Measurements from ENCODE around the gene CH25H. TPM values are rescaled to one million over a fixed set of nuclear protein-coding genes. Genes with fewer than 3 reads are reported as not detected.

CH25H gene
- total RNA-seq, 1 donor from 2014 or later: not detected

GRCh38 chr10:89210794-89211425 is 3.8 kb upstream of the CH25H start:
- Mint-ChIP-seq H3K27me3 (ENCODE audit: insufficient read depth, low read depth) (peaks cover 21% of the 10 kb centered on the region), H3K4me1 (peaks cover 7% of the 10 kb centered on the region), H3K27ac (no peak overlapping the region), H3K4me3 (no peak overlapping the region), H3K36me3 (no peaks in the 10 kb centered on the region), H3K9me3 (no peaks in the 10 kb centered on the region)
- Histone ChIP-seq H3F3A (ENCODE audit: low read depth) (peaks cover 6% of the 10 kb centered on the region), H3K4me1 (peaks cover 9% of the 10 kb centered on the region), H3K4me3 (no peak overlapping the region), H3K36me3 (no peaks in the 10 kb centered on the region), H3K9ac (no peak overlapping the region), H3K4me2 (no peak overlapping the region), H3K27ac (no peak overlapping the region), H3K9me3 (ENCODE audit: low read depth) (no peaks in the 10 kb centered on the region), H2AFZ (replicated peaks) (no peak overlapping the region), H4K20me1 (ENCODE audit: low read depth) (no peaks in the 10 kb centered on the region), H3K79me2 (ENCODE audit: low read depth) (no peaks in the 10 kb centered on the region), H3K27me3 (peaks cover 54% of the 10 kb centered on the region)
- TF ChIP-seq CTCF (IDR thresholded peaks at IDR 0.05) (no peak), EZH2phosphoT487 (IDR thresholded peaks at IDR 0.05) (no peak), EZH2 (IDR thresholded peaks at IDR 0.05) (no peak)
- no peak for DNase-seq (ENCODE audit: low spot score)

- DNase-seq (ENCODE audit: low spot score): no peak
- Histone ChIP-seq H4K20me1 (ENCODE audit: low read depth) (no peaks in the 10 kb centered on the region), H3K79me2 (ENCODE audit: low read depth) (no peaks in the 10 kb centered on the region), H3K27me3 (peaks cover 66% of the 10 kb centered on the region), H3K27ac (no peak overlapping the region), H3K4me2 (no peak overlapping the region), H3K9me3 (ENCODE audit: low read depth) (no peaks in the 10 kb centered on the region), H3K9ac (no peak overlapping the region), H3K4me3 (no peak overlapping the region), H3F3A (ENCODE audit: low read depth) (peaks cover 6% of the 10 kb centered on the region), H3K36me3 (no peaks in the 10 kb centered on the region), H2AFZ (replicated peaks) (no peak overlapping the region), H3K4me1 (peaks cover 9% of the 10 kb centered on the region)
- peak overlapping the region; percentile 59 for H3K4me3 Mint-ChIP-seq
- peaks cover 25% of the 10 kb centered on the region for H3K27me3 Mint-ChIP-seq (ENCODE audit: insufficient read depth, low read depth)
- peaks cover 7% of the 10 kb centered on the region for H3K4me1 Mint-ChIP-seq
- no peaks in the 10 kb centered on the region for H3K36me3 Mint-ChIP-seq
- H3K9me3 Mint-ChIP-seq: no peaks in the 10 kb centered on the region
- H3K27ac Mint-ChIP-seq: no peak overlapping the region
- TF ChIP-seq EZH2 (IDR thresholded peaks at IDR 0.05) (no peak), EZH2phosphoT487 (IDR thresholded peaks at IDR 0.05) (no peak), CTCF (IDR thresholded peaks at IDR 0.05) (no peak)
Observed at GRCh38 chr10:89209718-89210117, 2.6 kb upstream of the CH25H start.

- H3K9me3 ChIP-seq (ENCODE audit: low read depth): no peaks in the 10 kb centered on the region
- Mint-ChIP-seq H3K4me1 (peaks cover 7% of the 10 kb centered on the region), H3K9me3 (no peaks in the 10 kb centered on the region), H3K4me3 (peak overlapping the region; percentile 80), H3K27me3 (ENCODE audit: insufficient read depth, low read depth) (peaks cover 25% of the 10 kb centered on the region), H3K36me3 (no peaks in the 10 kb centered on the region), H3K27ac (no peak overlapping the region)
- peak; percentile 65 for DNase-seq (ENCODE audit: low spot score)
- H3K4me1 ChIP-seq: peaks cover 9% of the 10 kb centered on the region
- no peaks in the 10 kb centered on the region for H3K79me2 ChIP-seq (ENCODE audit: low read depth)
- H4K20me1 ChIP-seq (ENCODE audit: low read depth): no peaks in the 10 kb centered on the region
- peak overlapping the region; percentile 48 for H3K4me3 ChIP-seq
- no peak overlapping the region for H3K27ac ChIP-seq
- peaks cover 83% of the 10 kb centered on the region for H3K27me3 ChIP-seq
- peak; percentile 95 for TF ChIP-seq EZH2 (IDR thresholded peaks at IDR 0.05)
- TF ChIP-seq CTCF (IDR thresholded peaks at IDR 0.05): no peak
- peak; percentile 91 for TF ChIP-seq EZH2phosphoT487 (IDR thresholded peaks at IDR 0.05)
- H3K4me2 ChIP-seq: peak overlapping the region; percentile 82
- H3K36me3 ChIP-seq: no peaks in the 10 kb centered on the region
- H3F3A ChIP-seq (ENCODE audit: low read depth): peaks cover 6% of the 10 kb centered on the region
- H2AFZ ChIP-seq (replicated peaks): peak overlapping the region; percentile 80
- H3K9ac ChIP-seq: no peak overlapping the region
Observed at GRCh38 chr10:89207801-89208551, 859 bp upstream of the CH25H start.

Data from neural progenitor cell (in vitro differentiated cells).